Measurements from ENCODE around the gene PNMA8C.
"Not testable (repeated sequence)": the region's sequence is repeated elsewhere in the genome, so short reads cannot be mapped to it uniquely, and the experiment has no call there.

PNMA8C gene

DNA sequence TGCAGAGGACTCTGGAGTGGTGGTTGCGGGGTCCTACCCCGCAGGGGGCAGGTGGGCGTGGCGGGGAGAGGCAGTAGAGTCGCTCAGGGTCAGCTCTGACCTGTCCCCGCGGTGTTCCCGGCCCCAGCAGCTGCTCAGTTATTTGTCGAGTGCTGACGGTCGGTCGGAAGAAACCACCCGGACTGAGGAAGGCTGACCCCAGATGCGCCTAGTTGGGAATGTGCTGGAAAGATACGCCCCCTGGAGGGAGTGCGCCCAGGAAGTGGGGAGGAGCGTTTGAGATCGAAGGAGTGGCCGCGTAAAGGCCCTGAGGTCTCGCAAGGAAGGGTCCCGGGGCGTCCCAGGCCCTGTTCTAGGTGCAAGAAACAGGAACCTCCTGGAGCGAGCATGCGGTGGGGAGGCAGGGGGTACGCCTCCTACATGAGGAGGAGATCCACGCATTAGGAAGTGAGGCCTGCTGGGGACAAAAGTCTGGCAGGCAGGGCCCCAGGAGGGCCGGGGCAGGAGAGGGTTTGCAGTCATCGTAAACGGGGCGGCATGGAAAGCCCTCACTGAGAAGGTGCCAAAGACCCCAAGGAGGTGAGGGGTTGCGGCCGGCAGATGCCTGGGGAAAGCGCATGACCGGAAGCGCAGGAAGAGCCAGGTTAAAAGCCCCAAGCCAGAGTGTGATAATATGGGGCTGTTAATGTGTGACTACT, 24.5 kb downstream of the PNMA8C start:
- H3K27ac ChIP-seq, result peak overlapping the region; percentile 59
- TF ChIP-seq CTCF (IDR thresholded peaks at IDR 0.05) (0 out of 2 replicates have a peak, but pooled peaks have one; percentile 17), ZFX (IDR thresholded peaks at IDR 0.05; ENCODE audit: borderline replicate concordance) (no peak)

- no peak overlapping the region for H3K27ac ChIP-seq
- TF ChIP-seq CTCF (IDR thresholded peaks at IDR 0.05) (no peak), ZFX (IDR thresholded peaks at IDR 0.05; ENCODE audit: borderline replicate concordance) (no peak)
Observed at GRCh38 chr19:46402725-46403124, 26.0 kb downstream of the PNMA8C start.

GRCh38 chr19:46397801-46398479, 30.8 kb downstream of the PNMA8C start:
- not testable (repeated sequence) for H3K27ac ChIP-seq

DNA sequence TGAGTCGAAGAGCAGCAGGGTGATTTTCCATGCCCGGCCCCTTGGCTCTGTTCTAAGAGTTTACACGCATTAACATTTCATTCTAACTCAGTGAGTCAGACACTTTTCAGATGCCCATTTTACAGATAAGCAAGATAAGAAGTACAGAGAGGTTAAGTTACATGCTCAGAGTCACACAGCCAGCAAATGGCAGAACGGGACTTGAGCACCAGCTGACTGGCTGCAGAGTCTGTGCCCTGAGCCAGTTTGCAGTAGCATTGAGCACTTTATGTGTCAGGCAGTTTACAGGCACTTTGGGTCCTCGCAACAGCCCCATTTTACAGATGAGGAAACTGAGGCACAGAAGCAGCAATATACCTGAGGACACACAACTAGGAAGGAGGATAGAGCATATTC, 34.3 kb downstream of the PNMA8C start:
- H3K27ac ChIP-seq, result no peak overlapping the region
- TF ChIP-seq CTCF (IDR thresholded peaks at IDR 0.05) (no peak), ZFX (IDR thresholded peaks at IDR 0.05; ENCODE audit: borderline replicate concordance) (no peak)

DNA sequence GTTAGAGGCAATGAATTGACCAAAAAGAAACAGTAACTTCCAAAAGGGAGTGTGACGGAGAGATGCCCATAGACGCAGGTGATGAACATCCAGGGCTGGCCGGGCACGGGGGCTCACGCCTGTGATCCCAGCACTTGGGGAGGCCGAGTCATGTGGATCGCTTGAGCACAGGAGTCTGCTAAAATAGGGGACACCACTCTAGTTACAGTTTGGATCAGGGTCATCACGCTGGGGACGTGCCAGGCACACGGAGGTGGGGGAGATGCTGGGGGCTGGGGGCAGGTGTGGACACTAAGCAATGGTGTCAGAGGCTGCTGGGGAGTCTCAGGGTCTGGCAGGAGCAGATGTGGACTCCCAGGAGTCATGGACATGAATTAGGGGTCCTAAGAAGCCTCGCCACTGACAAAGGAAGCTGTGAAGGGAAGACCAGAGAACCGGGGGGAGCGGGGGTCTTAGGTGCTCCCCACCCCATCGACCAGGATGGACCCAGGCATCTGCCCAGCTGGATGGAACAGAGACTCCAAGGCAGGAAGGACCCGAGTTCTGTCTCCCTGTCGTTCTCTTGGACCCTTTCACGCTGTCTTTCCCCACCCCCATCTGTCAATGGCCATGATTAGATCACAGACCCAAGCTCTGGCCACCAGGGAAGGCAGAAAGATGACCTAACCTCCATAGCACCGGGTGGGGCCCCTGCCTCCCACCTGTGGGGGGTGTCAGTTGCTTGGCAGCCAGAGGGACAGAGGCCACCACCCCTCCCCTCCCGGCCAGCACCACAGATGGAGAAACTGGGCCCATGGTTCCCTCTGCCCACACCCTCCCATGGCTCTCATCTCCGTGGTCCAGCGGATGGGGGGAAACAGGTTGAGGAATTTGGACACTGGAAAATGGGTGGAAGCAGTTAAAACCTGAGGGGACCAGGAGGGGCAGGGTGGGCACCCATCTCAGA, 35.0 kb downstream of the PNMA8C start:
- no peak overlapping the region for H3K27ac ChIP-seq
- TF ChIP-seq CTCF (IDR thresholded peaks at IDR 0.05) (no peak), ZFX (IDR thresholded peaks at IDR 0.05; ENCODE audit: borderline replicate concordance) (no peak)

DNA sequence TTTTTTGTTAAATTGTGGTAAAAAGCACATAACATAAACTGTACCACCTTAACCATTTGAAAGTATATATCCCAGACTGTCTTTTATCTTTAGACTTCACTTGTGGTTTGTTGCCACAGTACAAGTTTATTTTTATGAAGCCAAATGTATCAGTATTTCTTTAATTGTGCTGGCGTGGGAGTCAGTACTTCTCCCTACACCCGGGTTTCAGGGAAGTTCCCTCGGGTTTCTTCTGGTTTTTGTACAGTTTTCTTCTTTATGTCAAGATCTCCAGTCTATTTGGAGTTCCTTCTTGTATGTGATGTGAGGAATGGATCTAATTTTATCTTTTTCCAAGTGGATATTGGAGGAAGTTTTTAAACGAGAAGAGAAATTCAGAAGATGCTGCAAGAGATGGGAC, 35.9 kb downstream of the PNMA8C start:
- H3K27ac ChIP-seq, result peak overlapping the region; percentile 30; the same call in 1 of the 2 replicates
- TF ChIP-seq CTCF (IDR thresholded peaks at IDR 0.05), result no peak
- no peak for TF ChIP-seq ZFX (IDR thresholded peaks at IDR 0.05; ENCODE audit: borderline replicate concordance)

DNA sequence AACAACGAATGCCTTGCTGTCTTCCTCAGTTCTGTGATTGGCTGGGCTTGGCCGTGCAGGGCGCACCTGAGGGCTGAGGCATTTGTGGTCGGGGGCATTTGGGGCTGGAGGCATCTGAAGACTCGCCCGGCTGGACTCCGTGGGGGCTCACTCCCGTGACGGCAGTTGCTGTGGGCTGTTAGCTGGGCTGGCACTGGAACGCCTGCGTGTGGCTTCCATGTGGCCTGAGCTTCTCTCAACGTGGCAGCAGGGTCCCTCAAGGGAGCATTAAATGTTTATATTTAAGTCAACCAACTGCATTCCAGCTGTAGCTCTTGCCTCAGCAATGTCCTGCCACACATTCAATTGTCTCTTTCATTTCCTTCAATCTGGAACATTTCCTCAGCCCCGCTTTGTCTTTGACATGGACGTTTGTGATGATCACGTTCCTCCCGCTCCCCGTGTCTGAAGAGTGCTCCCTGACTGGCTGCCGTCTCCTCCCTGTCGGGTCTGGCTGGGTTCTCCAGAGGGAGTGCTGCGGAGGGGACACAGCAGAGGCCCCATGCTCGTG, 36.4 kb downstream of the PNMA8C start:
- TF ChIP-seq CTCF (IDR thresholded peaks at IDR 0.05) (no peak), ZFX (IDR thresholded peaks at IDR 0.05; ENCODE audit: borderline replicate concordance) (no peak)
- H3K27ac ChIP-seq, result peak overlapping the region; percentile 30; the same call in 1 of the 2 replicates

All from 22Rv1 (cell line).